GM19324 (cell line): ENCODE data around the gene CYB5R2.
"Not testable (repeated sequence)": the region's sequence is repeated elsewhere in the genome, so short reads cannot be mapped to it uniquely, and the experiment has no call there.

Experiments used
- ATAC-seq: cut with Tn5 transposase; IDR thresholded peaks from one replicate; pipeline ENCODE4 v1.9.1; 2021; ENCODE audit warnings: mild to moderate bottlenecking, moderate library complexity; ENCODE audit not compliant: unreplicated experiment, low FRiP score

CYB5R2 gene

GRCh38 chr11:7670641-7671040 is 2.7 kb downstream of the CYB5R2 start:
- ATAC-seq: no peak

- no peak for ATAC-seq
Measured at GRCh38 chr11:7668911-7669310, 4.4 kb downstream of the CYB5R2 start.

- no peak for ATAC-seq
Measured at GRCh38 chr11:7668464-7668863, 4.8 kb downstream of the CYB5R2 start.

DNA sequence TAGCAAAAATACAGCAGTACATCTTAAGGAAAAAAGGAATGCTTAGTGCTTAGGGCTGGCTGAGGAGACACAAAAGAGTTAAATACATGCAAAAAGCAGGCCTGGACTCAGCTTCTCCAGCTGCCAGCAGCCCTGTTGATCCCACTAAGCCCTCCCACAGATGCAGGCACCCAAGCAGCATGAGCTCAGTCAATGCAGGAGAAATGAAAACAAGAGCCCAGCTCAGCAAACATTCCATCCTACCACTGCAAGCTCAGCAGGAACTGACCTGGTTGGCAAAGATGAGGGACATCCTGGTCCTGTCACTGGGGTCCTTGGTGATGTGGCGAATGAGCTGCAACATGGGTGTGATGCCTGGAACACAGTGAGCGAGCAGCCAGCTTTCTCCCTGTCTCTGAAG is 5.8 kb downstream of the CYB5R2 start:
- no peak for ATAC-seq

- no peak for ATAC-seq
Measured at GRCh38 chr11:7666292-7666866, 6.9 kb downstream of the CYB5R2 start.

GRCh38 chr11:7665473-7666291 is 7.6 kb downstream of the CYB5R2 start:
- peak; percentile 96 for ATAC-seq

- no peak for ATAC-seq
Measured at GRCh38 chr11:7664867-7665266, 8.4 kb downstream of the CYB5R2 start.

DNA sequence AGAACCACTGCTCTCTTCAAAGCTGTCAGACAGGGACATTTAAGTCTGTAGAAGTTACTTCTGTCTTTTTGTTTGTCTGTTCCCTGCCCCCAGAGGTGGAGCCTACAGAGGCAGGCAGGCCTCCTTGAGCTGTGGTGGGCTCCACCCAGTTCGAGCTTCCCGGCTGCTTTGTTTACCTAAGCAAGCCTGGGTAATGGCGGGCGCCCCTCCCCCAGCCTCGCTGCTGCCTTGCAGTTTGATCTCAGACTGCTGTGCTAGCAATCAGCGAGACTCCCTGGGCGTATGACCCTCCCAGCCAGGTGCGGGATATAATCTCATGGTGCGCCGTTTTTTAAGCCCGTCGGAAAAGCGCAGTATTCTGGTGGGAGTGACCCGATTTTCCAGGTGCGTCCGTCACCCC is 9.8 kb downstream of the CYB5R2 start:
- ATAC-seq: not testable (repeated sequence)

GRCh38 chr11:7657306-7658025 is 15.8 kb downstream of the CYB5R2 start:
- no peak for ATAC-seq

- no peak for ATAC-seq
Measured at GRCh38 chr11:7656704-7657103, 16.6 kb downstream of the CYB5R2 start.

- ATAC-seq: no peak
Measured at GRCh38 chr11:7655253-7656217, 17.8 kb downstream of the CYB5R2 start.

GRCh38 chr11:7654195-7654705 is 19.1 kb downstream of the CYB5R2 start:
- no peak for ATAC-seq

DNA sequence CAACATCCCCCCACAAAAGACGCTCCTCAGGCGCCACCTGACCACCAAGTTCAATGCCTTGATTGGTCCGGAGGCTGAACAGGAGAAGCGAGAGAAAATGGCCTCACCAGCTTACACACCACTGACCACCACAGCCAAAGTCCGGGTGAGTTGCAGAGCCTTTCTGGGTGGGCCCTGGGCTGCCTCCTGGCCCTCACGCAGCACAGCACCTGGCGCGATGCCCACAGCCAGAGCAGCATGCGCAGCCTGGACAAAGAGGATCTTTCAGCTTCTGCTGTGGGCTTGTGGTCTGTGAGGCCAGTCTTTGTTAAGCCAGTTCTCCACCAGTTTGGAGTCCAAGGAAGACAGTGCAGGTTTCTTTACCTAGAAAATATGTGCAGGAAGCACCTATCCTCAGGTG is 21.6 kb downstream of the CYB5R2 start:
- no peak for ATAC-seq

DNA sequence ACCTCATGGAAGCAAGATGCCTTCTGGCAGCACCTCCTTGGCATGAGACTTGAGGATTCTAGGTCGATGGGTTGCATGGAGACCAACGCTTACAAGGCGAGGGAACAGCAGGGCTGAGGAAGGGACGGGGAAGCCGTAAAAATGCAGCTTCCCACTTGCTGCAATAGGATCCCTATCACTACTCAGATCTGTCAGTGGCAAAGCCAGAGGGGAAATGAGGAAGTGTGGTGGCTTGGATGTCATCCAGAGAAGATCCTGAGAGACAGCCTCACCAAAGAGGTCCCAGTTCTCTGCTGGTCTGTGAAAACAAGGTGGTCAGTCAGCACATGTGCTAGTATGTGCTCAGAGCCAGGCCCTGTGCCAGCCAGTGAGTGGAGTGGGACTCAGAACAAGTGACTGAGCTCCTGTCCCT is 22.2 kb downstream of the CYB5R2 start:
- ATAC-seq: no peak

GRCh38 chr11:7648264-7648663 is 25.0 kb downstream of the CYB5R2 start:
- no peak for ATAC-seq

DNA sequence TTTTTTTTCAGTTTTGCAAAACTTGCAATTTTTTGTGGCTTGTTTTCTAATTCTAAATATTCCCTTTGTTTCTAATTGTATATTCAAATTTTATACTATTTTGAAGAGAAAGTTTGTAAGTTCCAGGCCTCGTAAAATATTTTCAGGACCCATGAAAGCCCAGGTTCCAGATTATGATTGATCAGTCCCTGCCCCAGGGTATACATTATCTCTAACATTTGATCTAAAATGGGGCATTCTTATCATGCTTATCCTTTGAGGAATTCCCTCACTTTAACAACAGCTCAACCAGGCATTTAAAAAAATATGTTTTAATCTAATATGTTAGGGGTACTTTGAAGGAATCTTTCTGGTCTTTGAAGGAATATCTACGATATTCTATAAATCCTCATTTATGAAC is 26.4 kb downstream of the CYB5R2 start:
- no peak for ATAC-seq

GRCh38 chr11:7645206-7645605 is 28.1 kb downstream of the CYB5R2 start:
- no peak for ATAC-seq

DNA sequence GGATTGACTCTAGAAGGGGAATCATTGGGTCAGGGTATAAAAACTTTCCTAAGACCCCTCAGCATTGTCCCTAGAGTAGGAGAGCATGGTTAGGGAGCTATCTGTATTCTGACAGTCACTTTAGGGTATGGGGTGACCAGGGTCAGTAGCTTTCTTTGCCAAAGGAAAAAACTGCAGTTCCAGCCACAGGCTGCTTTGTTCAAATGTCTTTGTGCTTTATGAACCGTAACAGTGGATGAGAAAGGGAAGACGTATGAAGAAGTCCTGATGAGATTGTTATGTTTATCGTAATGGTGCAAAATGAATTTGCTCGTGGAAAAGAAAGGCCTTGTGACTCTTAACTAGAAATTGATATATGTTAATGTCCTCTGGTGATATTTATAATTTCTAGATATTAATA is 30.0 kb downstream of the CYB5R2 start:
- no peak for ATAC-seq

- no peak for ATAC-seq
Measured at GRCh38 chr11:7642747-7643146, 30.6 kb downstream of the CYB5R2 start.

GRCh38 chr11:7640816-7641215 is 32.5 kb downstream of the CYB5R2 start:
- no peak for ATAC-seq
